SHP77 (cell line): Measurements from ENCODE around the gene RTF1.
A peak's percentile ranks its signal among the peaks of the same experiment; 100 is the strongest.

ENCODE experiments used
- DNase-seq, 2 experiments: peaks; one replicate each; lab custom pipeline; 2025; lab: John Stamatoyannopoulos, UW

The RTF1 gene

DNA sequence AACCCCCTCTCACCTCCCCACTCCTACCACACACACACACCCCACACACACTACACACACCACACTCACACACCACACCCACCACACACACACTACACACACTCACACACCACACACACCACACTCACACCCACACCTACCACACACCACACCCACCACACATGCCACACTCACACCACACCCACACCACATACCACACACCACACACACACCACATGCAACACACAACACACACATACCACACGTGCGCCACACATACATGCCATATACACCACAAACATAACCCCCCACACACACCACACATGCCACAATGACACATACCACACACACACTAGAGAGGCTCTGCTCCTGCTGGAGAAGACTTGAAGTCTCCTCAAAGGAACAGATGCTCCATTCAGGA lies 70.9 kb downstream of the RTF1 start:
- no peak for DNase-seq

DNA sequence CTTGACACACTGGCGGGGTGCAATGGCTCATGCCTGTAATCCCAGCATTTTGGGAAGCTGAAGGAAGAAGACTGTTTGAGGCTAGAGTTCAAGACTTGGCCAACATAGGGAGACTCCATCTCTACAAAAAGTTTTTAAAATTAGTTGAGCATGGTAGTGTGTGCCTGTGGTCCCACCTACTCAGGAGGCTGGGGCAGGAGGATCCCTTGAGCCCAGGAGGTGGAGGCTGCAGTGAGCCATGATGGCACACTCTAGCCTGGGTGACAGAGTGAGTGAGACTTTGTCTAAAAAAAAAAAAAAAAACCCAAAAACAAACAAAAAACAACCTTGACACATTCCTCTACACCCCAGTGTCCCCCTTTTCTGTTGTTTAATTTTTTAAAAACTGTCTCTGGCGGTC lies 72.7 kb downstream of the RTF1 start:
- DNase-seq, result no peak

DNA sequence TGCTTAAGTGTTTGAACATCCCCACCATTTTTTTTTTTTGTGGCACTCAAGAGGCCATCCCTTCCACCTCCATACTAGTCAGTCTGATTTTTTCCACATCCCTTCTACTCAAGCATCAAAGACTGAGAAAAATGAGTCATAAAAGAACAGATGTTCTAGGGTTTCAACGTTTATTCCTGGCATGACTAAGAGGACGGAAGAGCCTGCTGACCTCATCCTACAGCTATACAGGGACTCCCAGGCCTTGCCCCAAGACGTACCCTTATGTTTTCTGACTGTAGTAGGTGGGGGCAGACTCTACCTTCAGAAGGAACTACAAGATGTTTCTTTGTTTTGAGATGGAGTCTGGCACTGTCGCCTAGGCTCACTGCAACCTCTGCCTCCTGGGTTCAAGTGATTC lies 73.5 kb downstream of the RTF1 start:
- peak in 1 of 2 experiments; percentile 25 for DNase-seq

- no peak for DNase-seq
These were observed 75.0 kb downstream of the RTF1 start for GRCh38 chr15:41491889-41492288.

DNA sequence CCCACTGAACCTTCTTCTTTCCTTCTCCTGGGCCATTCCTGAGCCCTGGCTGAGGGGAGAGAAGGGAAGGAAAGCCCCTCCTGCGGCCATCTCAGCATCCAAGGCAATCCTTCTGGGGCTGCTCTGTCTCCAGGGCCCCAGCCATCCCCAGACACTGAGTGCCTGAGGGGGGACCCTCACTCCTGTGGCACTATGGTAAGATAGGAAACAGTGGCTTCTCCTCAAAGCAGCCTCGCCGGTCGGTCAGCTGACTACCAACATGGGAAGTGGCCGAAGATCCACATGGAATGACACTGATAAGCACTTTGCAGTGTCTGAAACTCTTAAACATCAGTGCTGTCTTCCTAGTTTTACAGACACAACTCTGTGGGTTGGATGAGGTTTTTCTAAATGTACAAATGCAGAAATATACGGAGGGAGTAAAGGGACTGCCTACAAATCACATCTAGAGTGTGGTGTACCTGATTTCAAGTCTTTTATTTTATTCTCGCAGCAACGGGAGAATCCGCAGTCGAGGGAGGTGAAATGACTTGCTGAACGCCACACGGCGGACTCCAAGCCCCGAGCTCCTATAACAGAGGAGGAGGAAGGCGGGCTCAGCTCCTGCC lies 75.8 kb downstream of the RTF1 start:
- DNase-seq, result peak in 1 of 2 experiments; percentile 16

- DNase-seq, result peak; percentile 66 to 72
These were observed 76.5 kb downstream of the RTF1 start, which contains the start of gene ITPKA for GRCh38 chr15:41493205-41493901. Gene ITPKA (plus strand): TSS chr15:41493874. CDS start chr15:41493928, 54 bp downstream.

GRCh38 chr15:41493902-41494189 lies 77.0 kb downstream of the RTF1 start:
- no peak for DNase-seq

DNA sequence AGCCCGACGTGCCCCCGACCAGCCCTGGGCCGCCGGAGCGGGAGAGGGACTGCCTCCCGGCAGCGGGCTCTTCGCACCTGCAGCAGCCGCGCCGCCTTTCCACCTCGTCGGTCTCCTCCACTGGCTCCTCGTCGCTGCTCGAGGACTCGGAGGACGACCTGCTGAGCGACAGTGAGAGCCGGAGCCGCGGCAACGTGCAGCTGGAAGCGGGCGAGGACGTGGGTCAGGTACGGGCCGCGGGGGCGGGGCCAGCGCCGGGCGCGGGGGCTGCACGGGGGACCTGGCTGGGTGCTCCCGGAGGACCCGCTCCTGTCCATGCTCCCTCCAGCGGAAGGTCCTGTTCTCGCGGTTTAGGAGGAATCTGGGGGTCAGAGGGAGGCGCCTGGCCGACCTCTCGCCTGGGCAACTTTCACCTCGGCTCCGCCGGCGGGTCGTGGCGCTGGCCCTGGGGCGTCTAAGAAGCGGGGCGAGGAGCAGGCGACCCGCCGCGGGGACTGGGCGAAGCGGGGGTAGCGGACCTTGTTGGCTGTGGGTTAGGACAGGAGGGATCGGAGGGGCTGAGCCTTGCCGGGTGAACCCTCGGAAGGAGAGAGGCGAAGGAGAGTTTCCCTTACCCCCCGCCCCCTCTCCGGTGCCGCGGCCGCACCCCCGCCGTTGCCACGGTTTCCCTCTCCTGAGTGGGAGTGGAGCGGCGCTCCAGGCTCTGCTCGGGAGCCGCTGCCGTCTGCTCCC lies 77.5 kb downstream of the RTF1 start:
- peak in 1 of 2 experiments; percentile 25 for DNase-seq

GRCh38 chr15:41494922-41495735 lies 78.2 kb downstream of the RTF1 start:
- DNase-seq, result no peak

GRCh38 chr15:41495736-41496599 lies 79.1 kb downstream of the RTF1 start:
- DNase-seq, result no peak

DNA sequence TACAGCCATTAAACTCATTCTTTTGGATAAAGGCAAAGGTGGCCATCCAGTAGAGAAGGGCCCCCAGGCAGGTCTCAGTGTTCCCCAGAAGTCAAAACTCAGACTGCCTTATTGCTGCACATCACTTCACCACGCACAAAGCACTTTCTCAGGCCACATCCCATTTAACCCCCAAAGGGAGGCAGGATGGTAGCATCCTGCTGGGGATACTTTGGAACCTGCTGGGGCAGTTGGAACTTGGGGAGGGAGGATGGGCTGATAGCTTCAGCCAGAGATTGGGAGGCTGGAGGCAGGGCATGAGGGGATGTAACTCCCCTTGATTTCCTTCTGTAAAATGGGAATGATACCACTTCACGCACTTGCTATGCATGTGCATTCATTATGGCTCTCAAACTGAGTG lies 81.8 kb downstream of the RTF1 start:
- DNase-seq, result no peak

DNA sequence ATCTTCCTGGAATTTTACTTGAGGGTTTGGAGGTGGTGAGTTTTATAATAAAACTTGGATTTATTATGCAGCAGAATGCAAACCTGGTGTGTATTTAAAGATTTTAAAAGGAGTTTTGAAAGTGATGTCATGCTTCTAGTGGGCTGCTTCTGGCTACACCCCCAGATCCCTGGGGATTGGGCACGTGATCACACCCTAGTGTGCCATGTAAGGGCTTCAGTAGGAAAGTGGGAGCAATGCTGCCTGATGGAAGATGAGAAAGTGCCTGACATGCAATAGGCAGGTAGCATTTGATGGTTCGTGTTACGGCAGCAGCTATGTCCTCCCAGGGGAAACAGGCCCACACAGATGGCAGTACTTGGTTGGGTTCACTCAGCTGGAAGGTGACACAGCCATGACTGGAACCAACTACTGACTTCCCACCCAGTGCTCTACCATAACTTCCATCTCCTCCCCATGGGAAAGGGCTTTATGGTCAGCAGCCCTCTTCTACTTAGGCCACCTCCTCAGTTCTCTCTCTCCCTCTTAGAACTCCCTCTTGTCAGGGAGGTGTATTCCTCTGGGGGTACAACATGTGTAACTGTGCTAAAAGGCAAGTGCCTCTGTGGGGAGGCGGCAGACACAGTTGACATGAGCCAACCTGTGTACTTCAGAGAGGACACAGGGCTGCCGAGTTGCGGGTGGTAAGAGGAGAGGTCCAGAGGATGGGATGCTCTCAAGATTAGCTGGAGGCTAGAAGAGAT lies 82.4 kb downstream of the RTF1 start:
- DNase-seq, result no peak

DNA sequence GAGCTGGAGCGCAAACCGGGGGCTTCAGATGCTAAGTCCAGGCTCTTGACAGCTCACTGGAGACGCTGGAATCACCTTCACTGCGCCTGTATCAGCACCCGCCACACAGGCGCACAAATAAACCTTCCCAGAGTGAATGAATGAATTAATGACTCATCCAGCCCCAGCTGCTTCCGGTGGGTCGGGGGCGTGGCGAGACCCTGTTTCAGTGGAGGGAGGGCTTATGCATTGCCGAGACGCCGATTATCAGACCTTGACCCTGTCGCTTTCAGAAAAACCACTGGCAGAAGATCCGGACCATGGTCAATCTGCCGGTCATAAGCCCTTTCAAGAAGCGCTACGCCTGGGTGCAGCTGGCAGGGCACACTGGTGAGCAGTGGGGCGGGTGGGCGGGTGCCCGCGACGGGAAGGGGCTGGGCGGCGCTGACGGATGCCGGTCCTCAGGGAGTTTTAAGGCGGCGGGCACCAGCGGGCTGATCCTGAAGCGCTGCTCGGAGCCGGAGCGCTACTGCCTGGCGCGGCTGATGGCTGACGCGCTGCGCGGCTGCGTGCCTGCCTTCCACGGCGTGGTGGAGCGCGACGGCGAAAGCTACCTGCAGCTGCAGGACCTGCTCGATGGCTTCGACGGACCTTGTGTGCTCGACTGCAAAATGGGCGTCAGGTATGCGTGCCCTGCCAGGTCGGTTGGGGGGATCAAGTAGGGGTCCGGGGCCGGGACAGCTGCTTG lies 84.5 kb downstream of the RTF1 start:
- no peak for DNase-seq

DNA sequence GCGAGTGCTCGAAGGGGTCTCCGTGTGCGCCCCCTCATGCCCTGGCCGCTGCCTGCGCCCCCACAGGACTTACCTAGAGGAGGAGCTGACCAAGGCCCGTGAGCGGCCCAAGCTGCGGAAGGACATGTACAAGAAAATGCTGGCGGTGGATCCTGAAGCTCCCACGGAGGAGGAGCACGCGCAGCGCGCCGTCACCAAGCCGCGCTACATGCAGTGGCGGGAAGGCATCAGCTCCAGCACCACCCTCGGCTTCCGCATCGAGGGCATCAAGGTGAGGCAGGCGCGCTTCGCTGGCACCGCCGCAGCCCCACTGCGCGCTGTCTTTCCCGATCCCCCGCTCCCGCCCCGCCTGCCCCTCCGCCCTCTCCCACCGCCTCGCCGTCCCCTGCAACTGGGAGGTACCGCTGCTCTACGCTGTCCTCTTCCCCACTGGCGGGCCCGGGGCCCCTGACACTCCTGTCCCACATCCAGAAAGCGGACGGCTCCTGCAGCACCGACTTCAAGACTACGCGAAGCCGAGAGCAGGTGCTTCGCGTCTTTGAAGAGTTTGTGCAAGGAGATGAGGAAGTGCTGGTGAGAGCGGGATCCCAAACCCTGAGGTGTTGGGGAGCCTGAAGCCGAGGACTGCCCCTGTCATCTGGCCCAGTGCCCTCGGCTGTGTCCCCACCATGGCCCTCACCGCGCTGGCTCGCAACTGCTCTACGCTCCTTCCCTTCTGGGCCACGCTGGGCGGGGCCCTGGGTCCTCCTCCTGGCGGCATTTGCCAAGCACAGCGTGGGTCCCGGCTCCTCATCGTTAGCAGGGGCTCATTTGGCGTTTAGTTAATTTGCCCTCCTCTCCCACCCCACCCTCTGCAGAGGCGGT lies 85.3 kb downstream of the RTF1 start:
- DNase-seq, result no peak

GRCh38 chr15:41502795-41503668 lies 86.1 kb downstream of the RTF1 start:
- DNase-seq, result no peak

DNA sequence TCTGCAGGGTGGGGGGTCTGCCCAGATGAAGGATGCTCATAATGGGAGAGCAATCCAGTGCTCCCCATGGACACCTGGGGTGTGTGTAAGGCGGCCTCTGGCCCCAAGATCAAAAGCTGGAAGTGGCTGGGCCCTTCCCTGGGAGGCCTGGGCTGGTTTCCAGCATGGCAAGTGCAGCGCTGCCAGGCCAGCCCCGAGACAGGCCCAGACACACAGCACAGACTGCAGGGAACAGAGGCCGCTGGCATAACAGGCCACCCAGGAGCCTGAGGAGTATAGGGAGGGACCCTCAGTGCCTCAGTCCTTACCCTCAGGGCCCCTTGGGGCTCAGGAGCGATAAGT lies 86.7 kb downstream of the RTF1 start:
- no peak for DNase-seq

- DNase-seq, result no peak
These were observed 88.0 kb downstream of the RTF1 start for GRCh38 chr15:41504751-41505492.

DNA sequence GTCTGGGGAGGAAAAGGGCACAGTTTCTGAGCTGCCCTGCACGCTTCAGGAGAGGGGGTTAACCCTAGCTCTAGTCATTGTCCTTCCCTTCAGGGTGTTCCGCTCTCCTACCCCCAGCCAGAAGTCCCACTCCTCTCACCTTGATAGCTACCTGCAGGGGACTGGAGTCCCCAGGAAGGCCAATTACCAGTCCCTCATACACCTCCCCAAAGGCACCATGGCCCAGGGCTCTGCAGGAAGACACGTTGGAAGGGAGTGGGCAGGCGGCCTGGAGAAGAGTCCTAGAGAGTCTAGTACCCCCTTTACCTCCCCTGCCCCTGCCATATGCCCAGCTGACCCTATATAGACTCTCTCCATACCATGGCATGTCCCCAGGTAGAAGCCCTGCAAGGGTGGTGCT lies 88.9 kb downstream of the RTF1 start:
- DNase-seq, result no peak
